OCI-M2 (cell line): ENCODE results near the gene ARPC5.

Experiments
- DNase-seq: peaks from one replicate; lab custom pipeline; 2025; ENCODE audit not compliant: unreplicated experiment; lab: John Stamatoyannopoulos, UW

ARPC5 gene

DNA sequence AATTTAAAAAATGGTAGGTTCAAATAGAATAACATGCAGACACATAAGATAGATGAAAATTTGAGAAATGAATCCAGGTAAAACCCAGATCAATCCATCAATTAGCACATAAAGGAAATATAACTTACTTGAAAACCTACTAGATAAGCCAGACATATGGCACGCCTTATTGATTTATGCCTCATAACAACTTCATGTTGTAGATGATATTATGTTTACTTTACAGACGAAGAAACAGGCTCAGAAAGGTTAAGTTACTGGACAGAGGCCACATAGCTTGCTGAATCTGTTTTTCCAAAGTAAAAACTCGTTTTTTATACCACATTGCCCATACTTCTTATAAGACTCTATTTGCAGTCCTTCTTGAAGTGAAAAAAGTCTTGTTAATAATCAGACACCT is 23.2 kb downstream of the ARPC5 start:
- no peak for DNase-seq

- DNase-seq = no peak
Observed at GRCh38 chr1:183611021-183611420, 24.6 kb downstream of the ARPC5 start.

- no peak for DNase-seq
Observed at GRCh38 chr1:183609759-183610452, 25.7 kb downstream of the ARPC5 start.

DNA sequence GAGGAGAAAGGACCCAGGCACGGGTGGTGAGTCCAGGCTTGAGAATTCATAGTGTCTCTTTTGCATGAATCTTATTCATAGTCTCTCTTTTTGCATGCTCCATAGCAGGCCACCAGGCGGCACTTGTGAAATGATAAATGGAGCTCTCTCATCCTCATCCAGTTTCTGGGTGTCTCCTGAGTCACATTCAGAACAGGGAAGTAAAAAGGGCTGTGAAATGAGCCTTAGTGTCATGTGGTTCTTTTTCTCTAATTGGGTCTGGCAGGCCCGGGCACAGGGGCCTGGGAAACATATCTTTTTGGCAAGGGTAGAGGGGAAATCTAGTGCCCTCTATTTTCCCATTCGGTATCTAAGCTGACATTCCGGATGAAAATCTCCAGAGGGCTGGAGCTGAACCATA is 26.3 kb downstream of the ARPC5 start:
- no peak for DNase-seq

DNA sequence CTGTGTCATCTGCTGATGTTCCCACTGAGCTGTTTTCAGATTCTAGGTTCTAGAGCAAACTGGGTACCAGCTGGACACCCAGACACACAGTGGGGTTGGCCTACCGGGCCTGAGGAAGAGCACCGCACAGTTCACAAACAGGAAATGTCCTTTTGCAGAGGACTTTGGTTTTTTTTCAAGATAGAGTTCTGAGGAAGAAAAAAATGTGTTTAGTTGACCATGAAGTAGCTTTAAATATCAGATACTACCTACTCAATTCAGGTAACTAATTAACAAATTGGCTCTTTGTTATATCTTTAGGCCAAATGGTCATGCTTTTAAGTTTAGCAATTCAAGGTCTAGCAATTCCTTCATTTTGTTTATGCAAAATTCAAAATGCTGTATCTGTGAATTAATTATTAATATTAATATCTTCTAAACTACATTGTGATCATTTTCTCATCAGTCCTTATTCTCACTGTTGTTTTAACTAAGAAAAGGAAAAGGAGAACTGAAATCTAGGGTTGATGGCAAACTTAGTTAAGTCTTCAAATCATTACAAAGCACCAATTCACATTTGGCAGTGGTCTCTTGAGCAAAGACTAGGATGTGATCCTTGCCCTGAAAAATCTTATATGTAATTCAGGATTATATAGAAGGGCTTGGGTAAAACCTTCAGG is 28.1 kb downstream of the ARPC5 start:
- no peak for DNase-seq

GRCh38 chr1:183605904-183606303 is 29.7 kb downstream of the ARPC5 start:
- DNase-seq = no peak

DNA sequence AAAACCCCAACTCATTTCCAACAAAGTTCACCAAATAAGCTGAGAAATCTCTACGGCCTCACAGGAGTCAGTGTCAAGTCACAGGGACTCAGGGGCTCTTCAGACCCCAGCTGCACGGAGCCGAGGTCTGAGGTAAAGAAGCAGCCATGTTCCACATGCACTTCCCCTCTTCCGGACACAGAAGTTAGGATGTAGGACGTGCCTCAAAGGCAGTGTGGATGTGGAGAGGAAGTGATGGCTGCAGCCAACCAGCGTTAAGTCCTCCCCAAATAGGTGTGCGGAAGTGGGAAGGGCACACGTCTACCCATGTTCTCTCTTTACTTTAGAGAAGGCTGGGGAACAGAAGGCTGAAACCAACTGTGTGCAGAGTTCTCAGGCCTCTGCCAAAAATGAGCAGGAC is 30.8 kb downstream of the ARPC5 start:
- no peak for DNase-seq

- DNase-seq = no peak
Observed at GRCh38 chr1:183604038-183604808, 31.4 kb downstream of the ARPC5 start.

- no peak for DNase-seq
Observed at GRCh38 chr1:183602510-183602909, 33.1 kb downstream of the ARPC5 start.

DNA sequence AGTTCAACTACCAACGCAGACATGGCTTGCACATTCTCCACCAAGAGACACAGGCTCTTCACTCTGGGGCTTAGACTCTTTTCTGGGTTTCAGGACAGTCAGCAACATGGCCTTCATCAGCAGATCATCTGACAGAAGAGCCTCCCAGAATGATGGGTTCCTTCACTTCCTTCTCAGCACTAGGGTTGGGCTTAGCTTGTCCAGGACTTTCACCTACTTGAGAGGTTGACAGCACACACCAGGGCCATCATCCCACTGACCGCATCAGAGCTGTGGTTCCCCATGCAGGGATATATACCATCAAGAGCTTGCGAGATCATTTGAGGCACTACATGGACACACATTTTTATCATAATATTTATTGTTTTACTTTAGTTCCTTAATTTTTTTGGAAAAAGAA is 34.9 kb downstream of the ARPC5 start:
- DNase-seq = no peak

DNA sequence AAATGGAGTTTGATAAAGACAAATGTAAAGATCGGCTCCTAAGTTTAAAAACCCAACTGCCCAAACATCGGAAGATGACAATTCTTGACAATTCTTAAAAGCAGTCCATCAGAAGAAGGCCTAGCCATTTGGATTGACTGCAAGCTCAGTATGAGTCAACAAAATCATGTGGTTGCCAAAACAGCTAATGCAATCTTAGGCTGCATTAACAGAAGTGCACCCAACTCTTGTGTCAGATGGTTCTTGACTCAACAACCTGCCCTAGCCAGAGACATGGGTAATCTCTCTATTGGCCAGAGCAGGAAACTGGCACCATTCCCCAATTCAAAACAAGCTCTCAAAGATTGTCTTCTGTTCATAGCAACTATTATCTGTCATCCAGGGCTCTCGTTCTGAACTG is 35.4 kb downstream of the ARPC5 start:
- DNase-seq = no peak

GRCh38 chr1:183598386-183598785 is 37.2 kb downstream of the ARPC5 start:
- DNase-seq = no peak

GRCh38 chr1:183597656-183598347 is 37.8 kb downstream of the ARPC5 start:
- DNase-seq = no peak

GRCh38 chr1:183596500-183596899 is 39.1 kb downstream of the ARPC5 start:
- no peak for DNase-seq

- DNase-seq = no peak
Observed at GRCh38 chr1:183595537-183595936, 40.0 kb downstream of the ARPC5 start.

- no peak for DNase-seq
Observed at GRCh38 chr1:183593356-183593755, 42.2 kb downstream of the ARPC5 start.

GRCh38 chr1:183592733-183593132 is 42.9 kb downstream of the ARPC5 start:
- no peak for DNase-seq

DNA sequence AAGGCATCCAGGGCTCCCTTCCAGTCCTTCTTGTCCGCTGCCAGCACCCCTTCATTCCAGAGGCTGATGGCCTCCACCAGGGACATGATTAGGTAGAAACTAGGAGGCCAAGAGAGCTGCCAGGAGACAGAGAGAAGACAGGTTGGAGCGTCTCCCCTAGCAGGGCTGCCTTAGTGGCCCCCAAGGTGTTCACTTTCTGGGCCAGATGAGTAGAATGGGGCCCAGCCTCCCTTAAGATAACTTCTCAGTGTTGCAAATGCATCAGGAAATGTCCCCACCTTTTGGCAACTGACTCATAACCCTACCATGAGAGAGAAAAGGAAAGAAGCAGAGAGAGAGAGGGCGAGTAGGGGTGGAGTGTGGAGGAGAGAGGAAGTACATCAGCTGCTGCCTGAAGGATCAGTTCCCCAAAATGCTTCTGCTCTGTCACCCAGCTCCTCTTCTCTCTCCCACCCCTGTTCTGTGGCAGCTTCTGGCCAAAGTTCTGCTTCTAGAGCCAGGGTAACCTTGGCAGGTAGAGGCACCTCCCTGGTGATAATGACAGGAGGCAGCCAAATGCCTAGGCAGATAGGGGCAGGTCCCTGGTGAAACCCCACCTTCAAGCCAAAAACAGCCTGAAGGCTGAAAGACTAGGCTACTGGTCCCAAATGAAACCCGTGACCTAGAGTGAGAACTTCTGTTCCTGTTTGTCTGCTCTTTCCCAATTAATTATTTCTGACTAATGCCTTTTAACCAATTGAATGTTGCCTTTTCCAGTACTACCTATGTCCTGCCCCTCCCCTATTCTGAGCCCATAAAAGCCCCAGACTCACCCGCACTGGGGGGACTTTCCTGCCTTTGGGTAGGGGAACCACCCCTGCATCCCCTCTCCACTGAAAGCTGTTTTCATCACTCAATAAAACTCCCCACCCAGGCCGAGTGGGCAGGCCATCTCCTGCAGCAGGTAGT is 45.1 kb downstream of the ARPC5 start, which contains the start of gene NCF2:
NCF2 (minus strand) TSS at position 216 of the 948 bp plus-strand sequence; CDS start at position 86, 130 bp downstream.
- DNase-seq = no peak

- no peak for DNase-seq
Observed at GRCh38 chr1:183589874-183590243, 45.7 kb downstream of the ARPC5 start.

DNA sequence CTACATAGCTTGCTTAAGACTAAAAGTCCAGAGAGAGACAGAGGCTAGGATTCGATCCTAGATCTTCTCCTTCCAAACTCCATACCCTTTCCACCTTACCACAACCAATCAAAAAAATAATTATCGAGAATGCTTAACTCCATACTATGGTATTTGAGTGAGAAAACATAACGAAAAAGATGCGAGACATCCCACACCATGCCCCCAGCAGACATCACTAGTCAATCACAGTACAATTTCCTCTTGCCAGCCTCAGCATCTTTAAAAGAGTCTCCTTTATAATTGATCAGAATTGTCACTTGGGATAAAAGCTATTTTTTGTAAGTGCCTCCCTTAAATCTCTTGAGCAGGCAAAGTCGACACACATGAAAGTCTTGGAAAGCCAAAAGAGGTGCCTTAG is 46.2 kb downstream of the ARPC5 start:
- no peak for DNase-seq
